Activated B cell treated with CpG ODN at 0.5 μM for 24 hours (primary cell): ENCODE measurements around the gene ZNF521. TPM values are rescaled to one million over a fixed set of nuclear protein-coding genes. Genes with fewer than 3 reads are reported as not detected.
"Not testable (repeated sequence)": the region's sequence is repeated elsewhere in the genome, so short reads cannot be mapped to it uniquely, and the experiment has no call there.

Source experiments
- ATAC-seq: fragments of 200-7000 bp; cut with Tn5 transposase; one replicate; pipeline ENCODE4 v1.10.0; 2021; ENCODE audit warnings: low read depth, mild to moderate bottlenecking, moderate library complexity
- CTCF ChIA-PET: fragments of 350-600 bp; sonication (Branson Sonifier 250); formaldehyde crosslinking; loops from one replicate; lab custom pipeline; 2021; ENCODE audit warnings: antibody characterized with exemption; lab: Charles Lee
- POLR2A ChIA-PET: fragments of 350-600 bp; sonication (Branson Sonifier 250); formaldehyde crosslinking; loops from one replicate; lab custom pipeline; 2021; ENCODE audit warnings: antibody characterized with exemption; lab: Charles Lee
- DNase-seq: peaks from one replicate; pipeline ENCODE4 v3.0.0; 2022
- H3K27ac Mint-ChIP-seq: one replicate; pipeline ENCODE4 v1.8.0; 2020; ENCODE audit warnings: mixed read lengths
- H3K27me3 Mint-ChIP-seq: one replicate; pipeline ENCODE4 v1.8.0; 2021; ENCODE audit warnings: mixed read lengths
- H3K36me3 Mint-ChIP-seq: one replicate; pipeline ENCODE4 v1.8.0; 2021; ENCODE audit warnings: low read depth, mixed read lengths
- H3K4me1 Mint-ChIP-seq: one replicate; pipeline ENCODE4 v1.8.0; 2021; ENCODE audit warnings: mixed read lengths
- H3K4me3 Mint-ChIP-seq: one replicate; pipeline ENCODE4 v1.8.0; 2020; ENCODE audit warnings: mild to moderate bottlenecking, mixed read lengths
- H3K9me3 Mint-ChIP-seq: one replicate; pipeline ENCODE4 v1.8.0; 2020; ENCODE audit warnings: mixed read lengths
- CTCF ChIP-seq: fragments of 200-600 bp; IDR thresholded peaks from one replicate; pipeline ENCODE4 v1.8.0; 2022; ENCODE audit warnings: antibody characterized with exemption, mild to moderate bottlenecking
- intact Hi-C: fragments of 100-400 bp; cut with micrococcal nuclease; formaldehyde crosslinking; loops from one replicate; pipeline ENCODE4 v1.15.1; 2024
- total RNA-seq: library from RNA; stranded (reverse); gene quantifications from 2 replicates; pipeline ENCODE4 v1.2.3, GENCODE V29; 2022

The ZNF521 gene
- total RNA-seq, 1 donor from 2014 or later: 0.16 TPM

GRCh38 chr18:25039781-25040180 is 312.2 kb downstream of the ZNF521 start:
- POLR2A ChIA-PET: no interaction called here
- Mint-ChIP-seq H3K4me3 (no peak overlapping the region), H3K36me3 (no peaks in the 10 kb centered on the region), H3K9me3 (no peaks in the 10 kb centered on the region), H3K27me3 (peaks cover 3% of the 10 kb centered on the region), H3K27ac (no peak overlapping the region), H3K4me1 (no peaks in the 10 kb centered on the region)
- CTCF ChIA-PET: no interaction called here
- no peak for TF ChIP-seq CTCF
- no peak for DNase-seq
- ATAC-seq: no peak
- intact Hi-C loops: no loop called here

- H3K27ac Mint-ChIP-seq: no peak overlapping the region
- H3K4me3 Mint-ChIP-seq: no peak overlapping the region
- DNase-seq: no peak
- ATAC-seq: no peak
- no peaks in the 10 kb centered on the region for H3K9me3 Mint-ChIP-seq
- intact Hi-C loops: loop anchor here (1.0 kb wide), 1 partner anchor 38 kb away; no protein-coding TSS in a partner anchor
- TF ChIP-seq CTCF: no peak
- H3K36me3 Mint-ChIP-seq: no peaks in the 10 kb centered on the region
- POLR2A ChIA-PET: no interaction called here
- H3K27me3 Mint-ChIP-seq: peaks cover 3% of the 10 kb centered on the region
- CTCF ChIA-PET: no interaction called here
- H3K4me1 Mint-ChIP-seq: no peaks in the 10 kb centered on the region
Measured at GRCh38 chr18:25038261-25038660, 313.7 kb downstream of the ZNF521 start.

- H3K36me3 Mint-ChIP-seq: no peaks in the 10 kb centered on the region
- POLR2A ChIA-PET: no interaction called here
- DNase-seq (no peak), ATAC-seq (no peak)
- CTCF ChIA-PET: no interaction called here
- no peaks in the 10 kb centered on the region for H3K4me1 Mint-ChIP-seq
- TF ChIP-seq CTCF: no peak
- H3K27ac Mint-ChIP-seq: no peak overlapping the region
- H3K9me3 Mint-ChIP-seq: no peaks in the 10 kb centered on the region
- peaks cover 10% of the 10 kb centered on the region for H3K27me3 Mint-ChIP-seq
- no peak overlapping the region for H3K4me3 Mint-ChIP-seq
- intact Hi-C loops: no loop called here
Measured at GRCh38 chr18:25033747-25034471, 318.1 kb downstream of the ZNF521 start.

- POLR2A ChIA-PET, H3K4me1 Mint-ChIP-seq, ATAC-seq, intact Hi-C loops, H3K36me3 Mint-ChIP-seq, H3K4me3 Mint-ChIP-seq, H3K27ac Mint-ChIP-seq, DNase-seq, H3K9me3 Mint-ChIP-seq, CTCF ChIA-PET: not testable (repeated sequence)
- peaks cover 12% of the 10 kb centered on the region for H3K27me3 Mint-ChIP-seq
Measured at GRCh38 chr18:25033175-25033574, 318.8 kb downstream of the ZNF521 start.

- H3K27me3 Mint-ChIP-seq: peaks cover 18% of the 10 kb centered on the region
- ChIA-PET CTCF (no interaction called here), POLR2A (no interaction called here)
- intact Hi-C loops: no loop called here
- no peak for DNase-seq
- TF ChIP-seq CTCF: no peak
- H3K4me1 Mint-ChIP-seq: no peaks in the 10 kb centered on the region
- ATAC-seq: no peak
- no peaks in the 10 kb centered on the region for H3K9me3 Mint-ChIP-seq
- H3K4me3 Mint-ChIP-seq: no peak overlapping the region
- H3K36me3 Mint-ChIP-seq: no peaks in the 10 kb centered on the region
- no peak overlapping the region for H3K27ac Mint-ChIP-seq
Measured at GRCh38 chr18:25029802-25030201, 322.2 kb downstream of the ZNF521 start.

- intact Hi-C loops: no loop called here
Measured at GRCh38 chr18:25019931-25020330, 332.0 kb downstream of the ZNF521 start.

More at GRCh38 chr18:25019931-25020330, 332.0 kb downstream of the ZNF521 start:
- Mint-ChIP-seq H3K9me3 (no peaks in the 10 kb centered on the region), H3K36me3 (no peaks in the 10 kb centered on the region), H3K4me1 (no peaks in the 10 kb centered on the region), H3K4me3 (no peak overlapping the region), H3K27me3 (peaks cover 2% of the 10 kb centered on the region), H3K27ac (no peak overlapping the region)
- ChIA-PET CTCF (no interaction called here), POLR2A (no interaction called here)
- TF ChIP-seq CTCF: no peak
- ATAC-seq (no peak), DNase-seq (no peak)
